ENCODE results near the gene PMFBP1. TPM values are rescaled to one million over a fixed set of nuclear protein-coding genes. Genes with fewer than 3 reads are reported as not detected.

PMFBP1 gene
- total RNA-seq, 2 experiments from 2014 or later = 0.17 to 0.24 TPM

DNA sequence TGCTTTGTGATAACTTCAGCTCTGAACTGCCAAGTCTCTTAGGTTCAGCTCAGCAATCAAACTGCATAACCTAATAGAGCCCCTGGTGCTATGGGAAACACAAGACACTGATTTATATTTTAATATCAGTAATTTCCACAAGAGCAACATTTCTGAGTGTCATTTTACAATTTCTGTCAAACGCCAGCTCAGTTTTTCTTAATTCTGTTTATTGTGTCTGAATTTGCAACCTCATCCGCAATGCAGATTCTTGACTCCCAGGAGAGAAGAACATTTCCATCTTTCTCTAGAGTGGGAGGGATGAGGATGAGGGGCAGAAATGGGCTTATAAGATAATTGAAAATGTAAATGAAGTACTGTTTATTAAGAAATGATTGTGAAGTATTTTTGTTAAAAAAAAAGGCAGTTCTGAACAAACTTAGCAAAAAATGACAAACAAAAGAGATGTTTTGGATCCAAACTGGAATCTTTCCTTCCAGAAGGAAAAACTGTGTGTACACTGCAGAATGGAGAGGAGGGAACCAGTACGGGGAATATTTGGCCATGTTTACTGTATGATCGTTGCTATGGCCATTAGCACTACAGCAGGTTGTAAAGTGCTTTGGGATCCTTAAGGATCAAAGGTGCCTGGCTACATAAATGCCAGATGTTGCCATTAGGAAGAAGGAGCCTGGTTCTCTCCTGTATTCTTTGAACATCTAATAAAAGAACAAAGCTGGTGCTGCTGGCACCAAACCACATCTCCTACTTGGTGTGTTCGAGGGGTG is 7.4 kb upstream of the PMFBP1 start:
- no peaks in the 10 kb centered on the region for H3K36me3 Mint-ChIP-seq (ENCODE audit: low read depth)
- no peak for DNase-seq
- no peak overlapping the region for H3K4me3 Mint-ChIP-seq
- intact Hi-C loops (cut with micrococcal nuclease) = no loop called here
- CTCF ChIA-PET = no interaction called here
- no peak overlapping the region for H3K27ac Mint-ChIP-seq
- H3K4me1 Mint-ChIP-seq (ENCODE audit: low read depth) = no peaks in the 10 kb centered on the region
- H3K9me3 Mint-ChIP-seq = peaks cover 2% of the 10 kb centered on the region
- peaks cover 3% of the 10 kb centered on the region for H3K27me3 Mint-ChIP-seq (ENCODE audit: low read depth)

DNA sequence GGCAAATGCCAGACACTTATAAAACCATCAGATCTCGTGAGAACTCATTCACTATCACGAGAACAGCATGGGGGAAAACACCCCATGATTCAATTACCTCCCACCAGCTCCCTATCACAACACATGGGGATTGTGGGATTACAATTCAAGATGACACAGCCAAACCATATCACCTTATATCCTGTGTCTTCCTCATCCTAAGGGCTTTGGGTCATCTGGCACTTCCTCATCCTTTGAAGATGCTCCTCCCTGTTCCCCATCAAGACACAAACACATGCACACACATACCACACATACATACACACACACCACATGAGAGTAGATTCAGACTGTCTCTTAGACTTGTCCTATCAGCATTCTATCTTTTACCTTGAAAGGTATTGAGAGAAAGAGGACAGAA is 2.8 kb upstream of the PMFBP1 start:
- H3K4me3 Mint-ChIP-seq = no peak overlapping the region
- peaks cover 2% of the 10 kb centered on the region for H3K9me3 Mint-ChIP-seq
- intact Hi-C loops (cut with micrococcal nuclease) = no loop called here
- H3K4me1 Mint-ChIP-seq (ENCODE audit: low read depth) = no peaks in the 10 kb centered on the region
- H3K36me3 Mint-ChIP-seq (ENCODE audit: low read depth) = no peaks in the 10 kb centered on the region
- CTCF ChIA-PET = no interaction called here
- no peak for DNase-seq
- peaks cover 3% of the 10 kb centered on the region for H3K27me3 Mint-ChIP-seq (ENCODE audit: low read depth)
- H3K27ac Mint-ChIP-seq = no peak overlapping the region

DNA sequence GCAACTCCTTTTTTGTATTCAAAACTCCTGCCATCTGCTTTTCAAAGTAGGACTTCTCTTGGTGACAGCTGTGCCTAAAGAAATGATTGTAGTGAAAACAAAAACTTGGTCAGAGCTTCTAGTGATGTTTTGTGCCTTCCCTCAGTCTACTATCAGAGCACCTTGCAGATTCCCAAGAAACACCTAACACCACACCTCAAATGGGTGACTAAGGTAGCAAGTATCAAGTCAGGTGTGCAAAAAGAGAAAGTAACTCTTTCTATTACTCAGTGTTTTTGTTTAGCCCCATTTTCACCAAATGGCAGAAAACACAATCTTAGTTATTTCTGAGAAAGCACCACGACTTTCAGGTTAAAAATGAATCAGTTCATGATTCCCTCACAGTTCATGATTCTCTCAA is 2.0 kb upstream of the PMFBP1 start:
- H3K9me3 Mint-ChIP-seq = peaks cover 2% of the 10 kb centered on the region
- no peaks in the 10 kb centered on the region for H3K4me1 Mint-ChIP-seq (ENCODE audit: low read depth)
- CTCF ChIA-PET = no interaction called here
- no peak overlapping the region for H3K27ac Mint-ChIP-seq
- intact Hi-C loops (cut with micrococcal nuclease) = no loop called here
- H3K27me3 Mint-ChIP-seq (ENCODE audit: low read depth) = peaks cover 3% of the 10 kb centered on the region
- no peaks in the 10 kb centered on the region for H3K36me3 Mint-ChIP-seq (ENCODE audit: low read depth)
- no peak for DNase-seq
- no peak overlapping the region for H3K4me3 Mint-ChIP-seq

DNA sequence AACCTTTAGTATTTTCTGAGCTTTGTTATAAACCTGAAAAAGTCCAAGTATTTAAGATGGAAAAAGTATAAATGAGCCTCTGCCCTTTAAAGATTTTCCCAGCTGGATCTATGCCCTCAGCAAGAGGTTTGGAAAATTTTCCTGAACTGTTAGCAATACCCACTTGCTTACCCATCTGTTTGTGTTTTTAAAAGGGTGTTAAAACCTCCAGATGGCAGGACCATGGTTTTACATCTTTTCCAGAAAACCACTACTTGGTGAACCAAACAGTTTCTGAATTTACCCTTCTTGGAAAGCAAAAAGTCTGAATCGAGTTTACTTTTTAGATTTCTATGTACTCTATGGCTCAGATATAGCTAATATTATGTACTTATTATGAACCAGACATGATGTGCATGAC is 719 bp downstream of the PMFBP1 start:
- H3K4me1 Mint-ChIP-seq (ENCODE audit: low read depth) = no peaks in the 10 kb centered on the region
- no peak overlapping the region for H3K27ac Mint-ChIP-seq
- CTCF ChIA-PET = no interaction called here
- intact Hi-C loops (cut with micrococcal nuclease) = no loop called here
- peaks cover 2% of the 10 kb centered on the region for H3K9me3 Mint-ChIP-seq
- peaks cover under 1% of the 10 kb centered on the region for H3K27me3 Mint-ChIP-seq (ENCODE audit: low read depth)
- no peak overlapping the region for H3K4me3 Mint-ChIP-seq
- no peaks in the 10 kb centered on the region for H3K36me3 Mint-ChIP-seq (ENCODE audit: low read depth)
- DNase-seq = no peak

GRCh38 chr16:72169708-72170107 is 2.2 kb downstream of the PMFBP1 start:
- no peak overlapping the region for H3K27ac Mint-ChIP-seq
- no peak for DNase-seq
- CTCF ChIA-PET = no interaction called here
- no peaks in the 10 kb centered on the region for H3K4me1 Mint-ChIP-seq (ENCODE audit: low read depth)
- H3K36me3 Mint-ChIP-seq (ENCODE audit: low read depth) = no peaks in the 10 kb centered on the region
- intact Hi-C loops (cut with micrococcal nuclease) = no loop called here
- H3K9me3 Mint-ChIP-seq = no peaks in the 10 kb centered on the region
- H3K4me3 Mint-ChIP-seq = no peak overlapping the region
- H3K27me3 Mint-ChIP-seq (ENCODE audit: low read depth) = peaks cover 3% of the 10 kb centered on the region

DNA sequence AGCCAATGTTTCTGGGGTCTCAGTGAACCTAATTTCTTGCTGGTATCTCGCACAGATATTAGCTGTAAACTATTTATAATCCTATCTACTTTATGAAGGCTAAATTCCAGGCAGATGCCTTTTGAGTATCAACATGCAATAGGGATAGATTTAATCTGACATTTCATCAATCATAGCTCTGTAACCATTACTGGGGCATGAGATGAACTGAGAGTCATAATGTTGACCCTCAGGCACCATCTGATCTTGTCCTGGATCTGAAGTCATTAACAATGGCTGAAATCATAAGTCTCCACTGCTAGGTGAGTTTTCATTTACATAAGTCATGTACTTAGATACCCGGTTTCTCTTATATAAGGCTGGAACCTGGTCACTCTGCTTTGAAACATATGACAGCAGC is 3.6 kb downstream of the PMFBP1 start:
- DNase-seq = no peak
- intact Hi-C loops (cut with micrococcal nuclease) = no loop called here
- Mint-ChIP-seq H3K36me3 (ENCODE audit: low read depth) (no peaks in the 10 kb centered on the region), H3K27ac (no peak overlapping the region), H3K4me3 (no peak overlapping the region), H3K4me1 (ENCODE audit: low read depth) (no peaks in the 10 kb centered on the region), H3K9me3 (no peaks in the 10 kb centered on the region), H3K27me3 (ENCODE audit: low read depth) (peaks cover 3% of the 10 kb centered on the region)
- CTCF ChIA-PET = no interaction called here

DNA sequence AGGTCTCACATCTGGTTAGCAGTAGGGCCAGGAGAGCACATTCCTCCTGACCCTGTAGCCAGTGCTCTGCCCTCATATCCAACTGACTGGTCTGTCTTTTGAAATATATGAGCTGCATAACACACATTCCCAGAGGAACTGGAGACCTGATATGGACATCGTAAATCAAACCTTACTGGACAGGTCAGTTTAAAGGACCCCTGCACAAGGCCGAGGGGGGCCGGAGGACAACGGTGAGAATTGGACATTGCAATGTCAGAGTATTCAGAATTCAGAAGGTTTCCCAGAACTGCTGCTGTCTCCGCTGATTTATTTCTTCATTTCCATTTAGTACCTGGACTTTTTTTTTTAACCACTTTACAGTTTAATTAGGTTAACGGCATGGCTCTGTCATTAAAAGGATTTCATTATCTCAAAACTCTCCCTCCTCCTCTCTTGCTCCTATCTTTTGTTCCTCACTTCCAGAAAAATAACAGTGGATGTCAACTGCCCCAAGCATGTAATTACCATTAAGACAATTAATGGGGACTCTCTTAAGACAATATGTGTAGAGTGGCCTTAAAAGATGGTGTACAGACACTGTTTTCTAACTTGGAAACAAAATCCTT is 4.9 kb downstream of the PMFBP1 start:
- Mint-ChIP-seq H3K4me3 (no peak overlapping the region), H3K36me3 (ENCODE audit: low read depth) (no peaks in the 10 kb centered on the region), H3K27ac (no peak overlapping the region), H3K9me3 (no peaks in the 10 kb centered on the region), H3K27me3 (ENCODE audit: low read depth) (peaks cover 3% of the 10 kb centered on the region), H3K4me1 (ENCODE audit: low read depth) (no peaks in the 10 kb centered on the region)
- CTCF ChIA-PET = no interaction called here
- intact Hi-C loops (cut with micrococcal nuclease) = no loop called here
- no peak for DNase-seq

DNA sequence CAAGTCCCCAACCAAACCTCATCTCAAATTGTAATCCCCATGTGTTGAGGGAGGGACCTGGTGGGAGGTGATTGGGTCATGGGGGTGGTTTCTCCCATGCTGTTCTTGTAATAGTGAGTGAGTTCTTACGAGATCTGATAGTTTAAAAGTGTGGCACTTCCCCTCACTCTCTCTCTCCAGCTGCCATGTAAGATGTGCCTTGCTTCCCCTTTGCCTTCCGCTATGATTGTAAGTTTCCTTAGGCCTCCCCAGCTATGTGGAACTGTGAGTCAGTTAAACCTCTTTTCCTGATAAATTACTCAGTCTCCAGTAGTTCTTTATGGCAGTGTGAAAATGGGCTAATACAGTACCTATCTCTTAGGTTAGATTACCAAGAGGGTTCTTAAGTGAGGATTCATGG is 5.8 kb downstream of the PMFBP1 start:
- intact Hi-C loops (cut with micrococcal nuclease) = no loop called here
- Mint-ChIP-seq H3K4me3 (no peak overlapping the region), H3K27me3 (ENCODE audit: low read depth) (peaks cover 3% of the 10 kb centered on the region), H3K27ac (no peak overlapping the region), H3K36me3 (ENCODE audit: low read depth) (no peaks in the 10 kb centered on the region), H3K4me1 (ENCODE audit: low read depth) (no peaks in the 10 kb centered on the region), H3K9me3 (no peaks in the 10 kb centered on the region)
- no peak for DNase-seq
- CTCF ChIA-PET = no interaction called here

- CTCF ChIA-PET = no interaction called here
- Mint-ChIP-seq H3K4me3 (no peak overlapping the region), H3K4me1 (ENCODE audit: low read depth) (no peaks in the 10 kb centered on the region), H3K27ac (no peak overlapping the region), H3K27me3 (ENCODE audit: low read depth) (peaks cover 3% of the 10 kb centered on the region), H3K9me3 (no peaks in the 10 kb centered on the region), H3K36me3 (ENCODE audit: low read depth) (no peaks in the 10 kb centered on the region)
- no peak for DNase-seq
- intact Hi-C loops (cut with micrococcal nuclease) = no loop called here
Observed at GRCh38 chr16:72164691-72165090, 7.3 kb downstream of the PMFBP1 start.

- H3K9me3 Mint-ChIP-seq = no peaks in the 10 kb centered on the region
- intact Hi-C loops (cut with micrococcal nuclease) = no loop called here
- H3K27ac Mint-ChIP-seq = no peak overlapping the region
- no peaks in the 10 kb centered on the region for H3K4me1 Mint-ChIP-seq (ENCODE audit: low read depth)
- no peaks in the 10 kb centered on the region for H3K36me3 Mint-ChIP-seq (ENCODE audit: low read depth)
- H3K27me3 Mint-ChIP-seq (ENCODE audit: low read depth) = peaks cover 3% of the 10 kb centered on the region
- CTCF ChIA-PET = interaction anchor here (0.8 kb wide), 1 partner anchor 37 kb away, joined by 3 read pairs; no protein-coding TSS in a partner anchor
- no peak overlapping the region for H3K4me3 Mint-ChIP-seq
- no peak for DNase-seq
Observed at GRCh38 chr16:72162105-72162692, 9.8 kb downstream of the PMFBP1 start.

- H3K36me3 Mint-ChIP-seq (ENCODE audit: low read depth) = no peaks in the 10 kb centered on the region
- CTCF ChIA-PET = no interaction called here
- H3K27ac Mint-ChIP-seq = no peak overlapping the region
- no peaks in the 10 kb centered on the region for H3K9me3 Mint-ChIP-seq
- no peaks in the 10 kb centered on the region for H3K27me3 Mint-ChIP-seq (ENCODE audit: low read depth)
- no peak for DNase-seq
- H3K4me1 Mint-ChIP-seq (ENCODE audit: low read depth) = no peaks in the 10 kb centered on the region
- intact Hi-C loops (cut with micrococcal nuclease) = no loop called here
- H3K4me3 Mint-ChIP-seq = no peak overlapping the region
Observed at GRCh38 chr16:72159801-72160200, 12.2 kb downstream of the PMFBP1 start.

- intact Hi-C loops (cut with micrococcal nuclease) = no loop called here
- H3K27me3 Mint-ChIP-seq (ENCODE audit: low read depth) = no peaks in the 10 kb centered on the region
- CTCF ChIA-PET = no interaction called here
- H3K36me3 Mint-ChIP-seq (ENCODE audit: low read depth) = no peaks in the 10 kb centered on the region
- DNase-seq = no peak
- no peak overlapping the region for H3K27ac Mint-ChIP-seq
- H3K4me1 Mint-ChIP-seq (ENCODE audit: low read depth) = no peaks in the 10 kb centered on the region
- no peaks in the 10 kb centered on the region for H3K9me3 Mint-ChIP-seq
- no peak overlapping the region for H3K4me3 Mint-ChIP-seq
Observed at GRCh38 chr16:72159386-72159785, 12.6 kb downstream of the PMFBP1 start.
